ENCODE results near the gene QSOX2.

Gene QSOX2

GRCh38 chr9:136253246-136254130 lies 7.9 kb upstream of the QSOX2 start:
- TF ChIP-seq GATA2 (IDR thresholded peaks at IDR 0.05; ENCODE audit: low read depth, low read length) (no peak), GATA3 (IDR thresholded peaks at IDR 0.05; ENCODE audit: low read depth, low read length) (no peak)

- TF ChIP-seq GATA3 (IDR thresholded peaks at IDR 0.05; ENCODE audit: low read depth, low read length), result no peak
- TF ChIP-seq GATA2 (IDR thresholded peaks at IDR 0.05; ENCODE audit: low read depth, low read length), result no peak
Measured at GRCh38 chr9:136252846-136253245, 7.2 kb upstream of the QSOX2 start.

GRCh38 chr9:136252281-136252680 lies 6.7 kb upstream of the QSOX2 start:
- TF ChIP-seq GATA2 (IDR thresholded peaks at IDR 0.05; ENCODE audit: low read depth, low read length) (no peak), GATA3 (IDR thresholded peaks at IDR 0.05; ENCODE audit: low read depth, low read length) (no peak)

GRCh38 chr9:136251264-136252115 lies 5.9 kb upstream of the QSOX2 start:
- TF ChIP-seq GATA2 (IDR thresholded peaks at IDR 0.05; ENCODE audit: low read depth, low read length), result no peak
- TF ChIP-seq GATA3 (IDR thresholded peaks at IDR 0.05; ENCODE audit: low read depth, low read length), result no peak

GRCh38 chr9:136250676-136251075 lies 5.1 kb upstream of the QSOX2 start:
- no peak for TF ChIP-seq GATA3 (IDR thresholded peaks at IDR 0.05; ENCODE audit: low read depth, low read length)
- no peak for TF ChIP-seq GATA2 (IDR thresholded peaks at IDR 0.05; ENCODE audit: low read depth, low read length)

GRCh38 chr9:136249877-136250559 lies 4.4 kb upstream of the QSOX2 start:
- TF ChIP-seq GATA3 (IDR thresholded peaks at IDR 0.05; ENCODE audit: low read depth, low read length), result no peak
- no peak for TF ChIP-seq GATA2 (IDR thresholded peaks at IDR 0.05; ENCODE audit: low read depth, low read length)

GRCh38 chr9:136248951-136249876 lies 3.6 kb upstream of the QSOX2 start:
- TF ChIP-seq GATA3 (IDR thresholded peaks at IDR 0.05; ENCODE audit: low read depth, low read length), result no peak
- TF ChIP-seq GATA2 (IDR thresholded peaks at IDR 0.05; ENCODE audit: low read depth, low read length), result no peak

- no peak for TF ChIP-seq GATA3 (IDR thresholded peaks at IDR 0.05; ENCODE audit: low read depth, low read length)
- peak; percentile 75 for TF ChIP-seq GATA2 (IDR thresholded peaks at IDR 0.05; ENCODE audit: low read depth, low read length)
Measured at GRCh38 chr9:136247947-136248637, 2.5 kb upstream of the QSOX2 start.

GRCh38 chr9:136247551-136247916 lies 1.9 kb upstream of the QSOX2 start:
- TF ChIP-seq GATA3 (IDR thresholded peaks at IDR 0.05; ENCODE audit: low read depth, low read length) (no peak), GATA2 (IDR thresholded peaks at IDR 0.05; ENCODE audit: low read depth, low read length) (no peak)

GRCh38 chr9:136246849-136247550 lies 1.4 kb upstream of the QSOX2 start:
- no peak for TF ChIP-seq GATA3 (IDR thresholded peaks at IDR 0.05; ENCODE audit: low read depth, low read length)
- TF ChIP-seq GATA2 (IDR thresholded peaks at IDR 0.05; ENCODE audit: low read depth, low read length), result no peak

- no peak for TF ChIP-seq GATA2 (IDR thresholded peaks at IDR 0.05; ENCODE audit: low read depth, low read length)
- no peak for TF ChIP-seq GATA3 (IDR thresholded peaks at IDR 0.05; ENCODE audit: low read depth, low read length)
Measured at GRCh38 chr9:136244969-136245218, 718 bp downstream of the QSOX2 start.
